ENCODE results near the gene IZUMO2. TPM values are rescaled to one million over a fixed set of nuclear protein-coding genes. Genes with fewer than 3 reads are reported as not detected.
"Not testable (repeated sequence)": the region's sequence is repeated elsewhere in the genome, so short reads cannot be mapped to it uniquely, and the experiment has no call there.

IZUMO2 gene
- total and polyA plus RNA-seq, 7 donors, result not detected

- WGBS, 3 donors, result 68 to 80% (median 79%) methylated on average over 15 to 16 of the region's 21 CpGs
- H3K27me3 ChIP-seq (ENCODE audit: insufficient read depth in 3 of 3, low read length in 2 of 3), result peaks cover 0 to 26% (median 3%) of the 10 kb centered on the region in 3 donors
- not testable (repeated sequence) for H3K27ac ChIP-seq; H3K4me1 ChIP-seq; H3K9me3 ChIP-seq; DNase-seq; H3K36me3 ChIP-seq (ENCODE audit: insufficient read depth in 1 of 2, low read depth in 1 of 2); ATAC-seq; H3K4me3 ChIP-seq
- intact Hi-C loops (cut with DNase I), result loop anchor here in 1 of 2 donors (10.0 kb wide), 1 partner anchor 200 kb away; no protein-coding TSS in a partner anchor
Observed at GRCh38 chr19:50134777-50135719, 28.0 kb downstream of the IZUMO2 start.

- H3K9me3 ChIP-seq; ATAC-seq; H3K4me1 ChIP-seq; H3K4me3 ChIP-seq; H3K36me3 ChIP-seq (ENCODE audit: insufficient read depth in 1 of 2, low read depth in 1 of 2); DNase-seq; H3K27ac ChIP-seq: not testable (repeated sequence)
- intact Hi-C loops (cut with DNase I), result loop anchor here in 1 of 2 donors (10.0 kb wide), 1 partner anchor 199 kb away; no protein-coding TSS in a partner anchor
- H3K27me3 ChIP-seq (ENCODE audit: insufficient read depth in 3 of 3, low read length in 2 of 3), result peaks cover 0 to 26% (median 3%) of the 10 kb centered on the region in 3 donors
- 57 to 72% (median 64%) methylated on average over 21 of the region's 31 CpGs for WGBS, 3 donors
Observed at GRCh38 chr19:50133518-50134492, 29.3 kb downstream of the IZUMO2 start.

GRCh38 chr19:50104012-50104411 lies 59.1 kb downstream of the IZUMO2 start:
- WGBS, 3 donors, result no CpG with 5 or more reads among the region's 13 CpGs
- H3K9me3 ChIP-seq; DNase-seq; H3K4me3 ChIP-seq; H3K36me3 ChIP-seq (ENCODE audit: insufficient read depth in 1 of 2, low read depth in 1 of 2); ATAC-seq; H3K4me1 ChIP-seq; H3K27me3 ChIP-seq (ENCODE audit: insufficient read depth in 3 of 3, low read length in 2 of 3); H3K27ac ChIP-seq; intact Hi-C loops (cut with DNase I): not testable (repeated sequence)

GRCh38 chr19:50103405-50103804 lies 59.7 kb downstream of the IZUMO2 start:
- intact Hi-C loops (cut with DNase I); H3K4me1 ChIP-seq; H3K4me3 ChIP-seq; H3K9me3 ChIP-seq; H3K36me3 ChIP-seq (ENCODE audit: insufficient read depth in 1 of 2, low read depth in 1 of 2); H3K27ac ChIP-seq; DNase-seq; H3K27me3 ChIP-seq (ENCODE audit: insufficient read depth in 3 of 3, low read length in 2 of 3); ATAC-seq: not testable (repeated sequence)
- WGBS, 3 donors, result 70 to 100% (median 75%) methylated on average over 4 to 5 of the region's 13 CpGs

Other genes with a start within 250 kb of the IZUMO2 start
- gene ATF5, start 234.1 kb downstream of the IZUMO2 start, total RNA-seq, result 10 to 100 TPM; 13.3 to 31.8 (median 20.1) TPM
- gene ATF5, start 234.1 kb downstream of the IZUMO2 start, polyA plus RNA-seq, result 10 to 100 TPM in 2 of 3 donors, 1 to 10 TPM in 1; 10.0 to 39.4 (median 23.7) TPM
- 10 to 100 TPM; 35.3 to 46.8 (median 39.7) TPM for gene NUP62, start 233.8 kb downstream of the IZUMO2 start, total RNA-seq
- 10 to 100 TPM; 21.1 to 46.3 (median 41.4) TPM for gene NUP62, start 233.8 kb downstream of the IZUMO2 start, polyA plus RNA-seq
- under 1 TPM in 3 of 4 donors, not detected in 1; 0.36 to 0.38 (median 0.37) TPM for gene SIGLEC11, start 202.1 kb downstream of the IZUMO2 start, total RNA-seq
- gene SIGLEC11, start 202.1 kb downstream of the IZUMO2 start, polyA plus RNA-seq, result under 1 TPM; 0.13 to 0.22 (median 0.21) TPM
- 10 to 100 TPM; 25.4 to 39.0 (median 29.2) TPM for gene VRK3, start 137.9 kb downstream of the IZUMO2 start, total RNA-seq
- 10 to 100 TPM; 23.8 to 54.7 (median 26.2) TPM for gene VRK3, start 137.9 kb downstream of the IZUMO2 start, polyA plus RNA-seq
- gene ZNF473, start 137.3 kb downstream of the IZUMO2 start, total RNA-seq, result 1 to 10 TPM; 4.9 to 8.9 (median 5.8) TPM
- 1 to 10 TPM; 3.9 to 6.5 (median 4.1) TPM for gene ZNF473, start 137.3 kb downstream of the IZUMO2 start, polyA plus RNA-seq
- 100 to 1,000 TPM; 164 to 298 (median 192) TPM for gene MYH14, start 40.3 kb upstream of the IZUMO2 start, total RNA-seq
- 100 to 1,000 TPM in 1 of 3 donors, 10 to 100 TPM in 2; 55.4 to 154 (median 93.1) TPM for gene MYH14, start 40.3 kb upstream of the IZUMO2 start, polyA plus RNA-seq
- 1 to 10 TPM in 3 of 4 donors, under 1 TPM in 1; 0.65 to 2.4 (median 1.5) TPM for gene KCNC3, start 166.1 kb upstream of the IZUMO2 start, total RNA-seq
- gene KCNC3, start 166.1 kb upstream of the IZUMO2 start, polyA plus RNA-seq, result 1 to 10 TPM in 1 of 3 donors, under 1 TPM in 2; 0.10 to 1.1 (median 0.64) TPM
- under 1 TPM in 1 of 4 donors, not detected in 3; 0.29 TPM for gene NAPSA, start 202.4 kb upstream of the IZUMO2 start, total RNA-seq
- under 1 TPM; 0.10 to 0.47 (median 0.25) TPM for gene NAPSA, start 202.4 kb upstream of the IZUMO2 start, polyA plus RNA-seq
- 100 to 1,000 TPM in 3 of 4 donors, 10 to 100 TPM in 1; 74.9 to 136 (median 119) TPM for gene NR1H2, start 213.2 kb upstream of the IZUMO2 start, total RNA-seq
- gene NR1H2, start 213.2 kb upstream of the IZUMO2 start, polyA plus RNA-seq, result 100 to 1,000 TPM; 135 to 153 (median 139) TPM
- gene POLD1, start 221.1 kb upstream of the IZUMO2 start, total RNA-seq, result 1 to 10 TPM; 4.5 to 9.7 (median 7.2) TPM
- 1 to 10 TPM; 6.6 to 8.1 (median 6.9) TPM for gene POLD1, start 221.1 kb upstream of the IZUMO2 start, polyA plus RNA-seq

All from psoas muscle (tissue), 8 donors.